ENCODE data around the gene ELMO1. TPM values are rescaled to one million over a fixed set of nuclear protein-coding genes. Genes with fewer than 3 reads are reported as not detected.

The ELMO1 gene
- total RNA-seq, 1 experiment from 2014 or later: 7.8 TPM

DNA sequence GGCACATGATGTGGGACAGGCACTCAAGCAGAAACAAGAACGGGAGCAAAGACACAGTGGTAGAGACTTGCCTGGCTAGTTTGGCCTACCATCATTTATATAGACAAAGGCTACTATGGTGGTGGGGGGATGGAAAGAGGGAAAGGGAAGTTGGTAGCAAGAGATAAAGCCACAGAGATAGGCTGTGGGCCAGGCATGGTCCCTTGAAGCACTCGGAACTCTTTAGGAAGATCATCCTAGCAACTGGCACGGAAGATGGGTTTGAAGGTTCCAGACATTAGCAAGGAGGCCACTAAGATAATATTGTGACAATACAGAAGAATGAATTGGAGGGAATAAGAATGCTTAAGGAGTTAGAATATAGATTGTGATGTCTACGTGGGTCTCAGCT lies 319.6 kb downstream of the ELMO1 start:
- no peaks in the 10 kb centered on the region for H3K9me3 ChIP-seq (ENCODE audit: control insufficient read depth, low read depth, low read length)
- H3K36me3 Mint-ChIP-seq (ENCODE audit: insufficient read depth in 1 of 3, low read depth in 3 of 3): peaks cover 2 to 4% (median 4%) of the 10 kb centered on the region in 3 experiments; a peak in 3 of 7 replicates

More for the DNA sequence above, 319.6 kb downstream of the ELMO1 start:
- Histone ChIP-seq H3K4me1 (ENCODE audit: insufficient read depth, low read length) (no peaks in the 10 kb centered on the region), H2AK5ac (ENCODE audit: insufficient read length, low read length) (no peak overlapping the region), H2BK20ac (ENCODE audit: low read depth, low read length, poor library complexity, severe bottlenecking) (no peak overlapping the region), H3K14ac (ENCODE audit: insufficient read depth, low read length) (no peak overlapping the region), H2AFZ (ENCODE audit: low read length) (no peak overlapping the region), H3K9ac (ENCODE audit: extremely low read depth, insufficient read length, low read length) (no peak overlapping the region), H2BK12ac (ENCODE audit: insufficient read length, low read depth, low read length) (no peak overlapping the region), H3K23me2 (ENCODE audit: insufficient read length, low read depth, low read length, poor library complexity, severe bottlenecking) (no peaks in the 10 kb centered on the region), H3K18ac (ENCODE audit: insufficient read length, low read depth, low read length) (no peak overlapping the region), H4K20me1 (ENCODE audit: control insufficient read depth, insufficient read depth, insufficient read length) (no peaks in the 10 kb centered on the region), H3K4ac (ENCODE audit: low read depth, low read length) (no peak overlapping the region), H3K4me2 (ENCODE audit: insufficient read depth, insufficient read length, low read length) (no peak overlapping the region), H3K79me2 (ENCODE audit: insufficient read depth, low read length) (no peaks in the 10 kb centered on the region), H4K91ac (ENCODE audit: insufficient read length, low read depth, low read length) (no peak overlapping the region), H3K56ac (ENCODE audit: insufficient read length, low read depth, low read length) (no peak overlapping the region), H2BK15ac (ENCODE audit: low read depth, low read length) (no peak overlapping the region), H2BK120ac (ENCODE audit: low read depth, low read length, poor library complexity, severe bottlenecking) (no peak overlapping the region), H3K27ac (ENCODE audit: insufficient read length, low read depth, low read length) (no peak overlapping the region), H3K79me1 (ENCODE audit: insufficient read depth, low read depth, low read length, poor library complexity, severe bottlenecking) (no peaks in the 10 kb centered on the region), H3K23ac (ENCODE audit: insufficient read length, low read depth, low read length) (no peak overlapping the region), H2BK5ac (ENCODE audit: insufficient read length, low read length) (no peak overlapping the region), H4K5ac (ENCODE audit: insufficient read length, low read depth, low read length) (no peak overlapping the region), H3T11ph (ENCODE audit: low read length) (no peak overlapping the region), H4K8ac (replicated peaks; ENCODE audit: insufficient read length, low read depth, low read length) (no peak overlapping the region), H3K27me3 (ENCODE audit: insufficient read depth, low read length) (no peaks in the 10 kb centered on the region)
- Mint-ChIP-seq H3K27ac (no peak overlapping the region), H3K4me3 (no peak overlapping the region), H3K9me3 (peaks cover 3% of the 10 kb centered on the region in 2 experiments; a peak in 3 of 5 replicates), H3K4me1 (no peaks in the 10 kb centered on the region), H3K27me3 (ENCODE audit: low read depth) (no peaks in the 10 kb centered on the region; the same call in 1 of the 2 replicates)
- no peak for TF ChIP-seq CTCF (conservative IDR thresholded peaks at IDR 0.05)
- WGBS (ENCODE audit: extremely low coverage, insufficient read length, low lambda C conversion rate): no CpG with 5 or more reads among the region's 4 CpGs
- DNase-seq: no peak
